Stimulated activated naive B cell treated with anti-CD40 and anti-IgM and Interleukin-4, amounts not matched to agents 10 μg/mL and 1 μg/mL and 100 μg/mL, for 72 hours (primary cell): ENCODE data around the gene YTHDF1.

Source experiments
- ATAC-seq, 2 donors: fragments of 150-1000 bp; cut with Tn5 transposase; replicated peaks; 2 replicates each; pipeline ENCODE4 v1.10.0; 2021; ENCODE audit warnings: moderate library complexity in 1 of 2
- DNase-seq: peaks from one replicate; pipeline ENCODE4 v3.0.0; 2021
- H3K27ac Mint-ChIP-seq: one replicate; pipeline ENCODE4 v1.8.0; 2022; ENCODE audit warnings: mild to moderate bottlenecking, mixed read lengths
- H3K27me3 Mint-ChIP-seq, 2 donors: one replicate each; pipeline ENCODE4 v1.8.0; 2022; ENCODE audit warnings: mixed read lengths in 2 of 2
- H3K36me3 Mint-ChIP-seq, 2 donors: one replicate each; pipeline ENCODE4 v1.8.0; 2022; ENCODE audit warnings: mixed read lengths in 2 of 2, mild to moderate bottlenecking in 1 of 2
- H3K4me1 Mint-ChIP-seq, 2 donors: one replicate each; pipeline ENCODE4 v1.8.0; 2022; ENCODE audit warnings: mixed read lengths in 2 of 2, mild to moderate bottlenecking in 1 of 2
- H3K4me3 Mint-ChIP-seq, 2 donors: one replicate each; pipeline ENCODE4 v1.8.0; 2022; ENCODE audit warnings: mild to moderate bottlenecking in 2 of 2, mixed read lengths in 2 of 2, moderate library complexity in 1 of 2
- H3K9me3 Mint-ChIP-seq, 2 donors: one replicate each; pipeline ENCODE4 v1.8.0; 2022; ENCODE audit warnings: mixed read lengths in 2 of 2, mild to moderate bottlenecking in 1 of 2

YTHDF1 gene

GRCh38 chr20:63216041-63216848 lies at the start of gene YTHDF1:
YTHDF1 (minus strand) TSS chr20:63216131; CDS start chr20:63215892, 239 bp downstream.
- peaks cover 12 to 16% of the 10 kb centered on the region in 2 donors for H3K27me3 Mint-ChIP-seq
- H3K27ac Mint-ChIP-seq: peak within 1 kb of the TSS; percentile 92
- peaks cover 18 to 33% of the 10 kb centered on the region in 2 donors for H3K36me3 Mint-ChIP-seq
- peak within 1 kb of the TSS; percentile 90 to 95 for H3K4me3 Mint-ChIP-seq
- H3K9me3 Mint-ChIP-seq: no peaks in the 10 kb centered on the region
- ATAC-seq: peak; percentile 95
- H3K4me1 Mint-ChIP-seq: peaks cover 27 to 52% of the 10 kb centered on the region in 2 donors
- peak; percentile 99 for DNase-seq

- Mint-ChIP-seq H3K4me1 (peaks cover 1 to 6% of the 10 kb centered on the region in 2 donors), H3K4me3 (no peak overlapping the region), H3K27ac (peak overlapping the region; percentile 11), H3K27me3 (peaks cover 38 to 74% of the 10 kb centered on the region in 2 donors), H3K36me3 (no peaks in the 10 kb centered on the region), H3K9me3 (no peaks in the 10 kb centered on the region)
- no peak for DNase-seq
- ATAC-seq: no peak
These were observed 48.6 kb upstream of the YTHDF1 start for GRCh38 chr20:63264519-63264918.

- ATAC-seq (no peak), DNase-seq (no peak)
- H3K4me3 Mint-ChIP-seq: no peak overlapping the region
- no peak overlapping the region for H3K27ac Mint-ChIP-seq
- H3K4me1 Mint-ChIP-seq: peaks cover 1 to 6% of the 10 kb centered on the region in 2 donors
- H3K36me3 Mint-ChIP-seq: no peaks in the 10 kb centered on the region
- H3K9me3 Mint-ChIP-seq: no peaks in the 10 kb centered on the region
- peaks cover 43 to 79% of the 10 kb centered on the region in 2 donors for H3K27me3 Mint-ChIP-seq
These were observed 48.1 kb upstream of the YTHDF1 start for GRCh38 chr20:63264000-63264399.

- Mint-ChIP-seq H3K4me1 (peaks cover 1 to 6% of the 10 kb centered on the region in 2 donors), H3K9me3 (no peaks in the 10 kb centered on the region), H3K27me3 (peaks cover 49 to 84% of the 10 kb centered on the region in 2 donors), H3K4me3 (no peak overlapping the region), H3K36me3 (no peaks in the 10 kb centered on the region), H3K27ac (no peak overlapping the region)
- ATAC-seq (no peak), DNase-seq (no peak)
These were observed 46.9 kb upstream of the YTHDF1 start for GRCh38 chr20:63262836-63263235.

GRCh38 chr20:63261795-63262528 lies 46.0 kb upstream of the YTHDF1 start:
- H3K4me3 Mint-ChIP-seq: no peak overlapping the region
- H3K4me1 Mint-ChIP-seq: peaks cover 1 to 6% of the 10 kb centered on the region in 2 donors
- H3K27ac Mint-ChIP-seq: no peak overlapping the region
- no peaks in the 10 kb centered on the region for H3K9me3 Mint-ChIP-seq
- no peak for DNase-seq
- ATAC-seq: no peak
- H3K36me3 Mint-ChIP-seq: no peaks in the 10 kb centered on the region
- peaks cover 58 to 84% of the 10 kb centered on the region in 2 donors for H3K27me3 Mint-ChIP-seq

- no peak overlapping the region for H3K4me3 Mint-ChIP-seq
- H3K4me1 Mint-ChIP-seq: peaks cover 1 to 6% of the 10 kb centered on the region in 2 donors
- DNase-seq (no peak), ATAC-seq (no peak)
- no peaks in the 10 kb centered on the region for H3K9me3 Mint-ChIP-seq
- no peak overlapping the region for H3K27ac Mint-ChIP-seq
- peaks cover 65 to 90% of the 10 kb centered on the region in 2 donors for H3K27me3 Mint-ChIP-seq
- no peaks in the 10 kb centered on the region for H3K36me3 Mint-ChIP-seq
These were observed 45.3 kb upstream of the YTHDF1 start for GRCh38 chr20:63261060-63261794.

- no peak overlapping the region for H3K4me3 Mint-ChIP-seq
- ATAC-seq (no peak), DNase-seq (no peak)
- no peaks in the 10 kb centered on the region for H3K9me3 Mint-ChIP-seq
- no peaks in the 10 kb centered on the region for H3K36me3 Mint-ChIP-seq
- H3K4me1 Mint-ChIP-seq: peaks cover 1 to 6% of the 10 kb centered on the region in 2 donors
- peaks cover 73 to 97% of the 10 kb centered on the region in 2 donors for H3K27me3 Mint-ChIP-seq
- H3K27ac Mint-ChIP-seq: no peak overlapping the region
These were observed 44.6 kb upstream of the YTHDF1 start for GRCh38 chr20:63260521-63260920.

GRCh38 chr20:63259734-63260460 lies 44.0 kb upstream of the YTHDF1 start:
- Mint-ChIP-seq H3K4me1 (peaks cover 1 to 6% of the 10 kb centered on the region in 2 donors), H3K4me3 (no peak overlapping the region), H3K27ac (no peak overlapping the region), H3K9me3 (no peaks in the 10 kb centered on the region), H3K36me3 (no peaks in the 10 kb centered on the region), H3K27me3 (peaks cover 79 to 99% of the 10 kb centered on the region in 2 donors)
- ATAC-seq (no peak), DNase-seq (no peak)

GRCh38 chr20:63258781-63259180 lies 42.9 kb upstream of the YTHDF1 start:
- DNase-seq: no peak
- no peaks in the 10 kb centered on the region for H3K36me3 Mint-ChIP-seq
- no peak overlapping the region for H3K4me3 Mint-ChIP-seq
- peaks cover 72 to 92% of the 10 kb centered on the region in 2 donors for H3K27me3 Mint-ChIP-seq
- ATAC-seq: no peak
- peaks cover 4 to 7% of the 10 kb centered on the region in 2 donors for H3K4me1 Mint-ChIP-seq
- H3K9me3 Mint-ChIP-seq: no peaks in the 10 kb centered on the region
- H3K27ac Mint-ChIP-seq: no peak overlapping the region

GRCh38 chr20:63257629-63258028 lies 41.7 kb upstream of the YTHDF1 start:
- DNase-seq (no peak), ATAC-seq (no peak)
- Mint-ChIP-seq H3K4me1 (peaks cover 9 to 18% of the 10 kb centered on the region in 2 donors), H3K27ac (no peak overlapping the region), H3K4me3 (no peak overlapping the region), H3K9me3 (no peaks in the 10 kb centered on the region), H3K27me3 (peaks cover 70 to 91% of the 10 kb centered on the region in 2 donors), H3K36me3 (no peaks in the 10 kb centered on the region)

GRCh38 chr20:63256954-63257353 lies 41.0 kb upstream of the YTHDF1 start:
- ATAC-seq (no peak), DNase-seq (no peak)
- H3K36me3 Mint-ChIP-seq: no peaks in the 10 kb centered on the region
- H3K4me3 Mint-ChIP-seq: no peak overlapping the region
- peaks cover 72 to 91% of the 10 kb centered on the region in 2 donors for H3K27me3 Mint-ChIP-seq
- peaks cover 8 to 17% of the 10 kb centered on the region in 2 donors for H3K4me1 Mint-ChIP-seq
- H3K9me3 Mint-ChIP-seq: no peaks in the 10 kb centered on the region
- H3K27ac Mint-ChIP-seq: peak overlapping the region; percentile 37

- no peak for DNase-seq
- Mint-ChIP-seq H3K27ac (no peak overlapping the region), H3K4me3 (no peak overlapping the region), H3K9me3 (no peaks in the 10 kb centered on the region), H3K27me3 (peaks cover 70 to 88% of the 10 kb centered on the region in 2 donors), H3K36me3 (no peaks in the 10 kb centered on the region), H3K4me1 (peaks cover 10 to 17% of the 10 kb centered on the region in 2 donors)
- ATAC-seq: peak in 1 of 2 donors; percentile 16
These were observed 40.2 kb upstream of the YTHDF1 start for GRCh38 chr20:63255931-63256704.
